KMS-11 (cell line): ENCODE measurements around the gene AHRR.
"Not testable (repeated sequence)": the region's sequence is repeated elsewhere in the genome, so short reads cannot be mapped to it uniquely, and the experiment has no call there.

Source experiments
- H2AFZ ChIP-seq: fragments of 200-600 bp; sonication (generic); 2 replicates; pipeline ENCODE4 v1.6.1; 2016; ENCODE audit warnings: antibody characterized with exemption, mixed run types, low read depth
- H3K27ac ChIP-seq: fragments of 200-600 bp; sonication (generic); 2 replicates; pipeline ENCODE4 v1.6.1; 2016; ENCODE audit warnings: mild to moderate bottlenecking, mixed run types
- H3K27me3 ChIP-seq: fragments of 200-600 bp; sonication (generic); 2 replicates; pipeline ENCODE4 v1.6.1; 2017; ENCODE audit warnings: mild to moderate bottlenecking, low read depth, mixed run types, moderate library complexity; ENCODE audit not compliant: insufficient read depth
- H3K36me3 ChIP-seq: fragments of 200-600 bp; sonication (generic); 2 replicates; pipeline ENCODE4 v1.6.1; 2017; ENCODE audit warnings: mild to moderate bottlenecking, mixed run types; ENCODE audit not compliant: insufficient read depth
- H3K4me1 ChIP-seq: fragments of 200-600 bp; sonication (generic); 2 replicates; pipeline ENCODE4 v1.6.1; 2016; ENCODE audit warnings: mild to moderate bottlenecking, low read depth, mixed run types; ENCODE audit not compliant: poor library complexity, severe bottlenecking
- H3K4me2 ChIP-seq: fragments of 200-600 bp; sonication (generic); 2 replicates; pipeline ENCODE4 v1.7.0; 2016; ENCODE audit warnings: mild to moderate bottlenecking, mixed run types
- H3K4me3 ChIP-seq: fragments of 200-600 bp; sonication (generic); IDR thresholded peaks from 2 replicates; pipeline ENCODE4 v1.6.1; 2017; ENCODE audit warnings: low read depth, low read length, mixed read lengths; ENCODE audit not compliant: insufficient read depth
- H3K79me2 ChIP-seq: fragments of 200-600 bp; sonication (generic); 2 replicates; pipeline ENCODE4 v1.6.1; 2016; ENCODE audit warnings: low read depth, mixed run types; ENCODE audit not compliant: insufficient read depth
- H3K9ac ChIP-seq: fragments of 200-600 bp; sonication (generic); 2 replicates; pipeline ENCODE4 v1.6.1; 2016; ENCODE audit warnings: mild to moderate bottlenecking, mixed run types
- H4K20me1 ChIP-seq: fragments of 200-600 bp; sonication (generic); 2 replicates; pipeline ENCODE4 v1.6.1; 2016; ENCODE audit warnings: mild to moderate bottlenecking, mixed run types; ENCODE audit not compliant: insufficient read depth
- TF ChIP-seq, protein P1 (sequence below): fragments of 200-600 bp; sonication (generic); conservative IDR thresholded peaks from 2 replicates; pipeline ENCODE4 v1.6.1; 2017; ENCODE audit warnings: low read depth, mild to moderate bottlenecking, antibody characterized with exemption, low read length, moderate library complexity, mixed read lengths

AHRR gene

DNA sequence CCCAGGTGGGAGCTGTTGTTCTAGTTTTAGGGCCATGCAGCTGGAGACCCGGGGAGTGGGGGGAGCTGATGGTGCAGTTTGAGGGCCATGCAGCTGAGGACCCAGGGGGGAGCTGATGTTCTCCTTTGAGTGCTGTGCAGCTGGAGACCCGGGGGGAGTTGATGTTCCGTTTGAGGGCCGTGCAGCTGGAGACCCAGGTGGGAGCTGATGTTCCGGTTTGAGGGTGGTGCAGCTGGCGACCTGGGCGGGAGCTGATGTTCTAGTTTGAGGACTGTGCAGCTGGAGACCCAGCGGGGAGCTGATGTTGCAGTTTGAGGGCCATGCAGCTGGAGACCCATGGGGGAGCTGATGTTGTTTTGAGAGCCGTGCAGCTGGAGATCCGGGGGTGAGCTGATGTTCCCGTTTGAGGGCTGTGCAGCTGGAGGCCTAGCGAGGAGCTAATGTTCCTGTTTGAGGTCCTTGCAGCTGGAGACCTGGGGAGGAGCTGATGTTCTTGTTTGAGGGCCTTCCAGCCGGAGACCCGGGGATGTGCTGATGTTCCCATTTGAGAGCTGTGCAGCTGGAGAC is 35.4 kb upstream of the AHRR start:
- H4K20me1 ChIP-seq: no peaks in the 10 kb centered on the region
- H3K27ac ChIP-seq: no peak overlapping the region
- no peaks in the 10 kb centered on the region for H3K4me1 ChIP-seq
- no peak overlapping the region for H2AFZ ChIP-seq
- H3K4me3 ChIP-seq: no peak overlapping the region
- TF ChIP-seq, protein P1, sequence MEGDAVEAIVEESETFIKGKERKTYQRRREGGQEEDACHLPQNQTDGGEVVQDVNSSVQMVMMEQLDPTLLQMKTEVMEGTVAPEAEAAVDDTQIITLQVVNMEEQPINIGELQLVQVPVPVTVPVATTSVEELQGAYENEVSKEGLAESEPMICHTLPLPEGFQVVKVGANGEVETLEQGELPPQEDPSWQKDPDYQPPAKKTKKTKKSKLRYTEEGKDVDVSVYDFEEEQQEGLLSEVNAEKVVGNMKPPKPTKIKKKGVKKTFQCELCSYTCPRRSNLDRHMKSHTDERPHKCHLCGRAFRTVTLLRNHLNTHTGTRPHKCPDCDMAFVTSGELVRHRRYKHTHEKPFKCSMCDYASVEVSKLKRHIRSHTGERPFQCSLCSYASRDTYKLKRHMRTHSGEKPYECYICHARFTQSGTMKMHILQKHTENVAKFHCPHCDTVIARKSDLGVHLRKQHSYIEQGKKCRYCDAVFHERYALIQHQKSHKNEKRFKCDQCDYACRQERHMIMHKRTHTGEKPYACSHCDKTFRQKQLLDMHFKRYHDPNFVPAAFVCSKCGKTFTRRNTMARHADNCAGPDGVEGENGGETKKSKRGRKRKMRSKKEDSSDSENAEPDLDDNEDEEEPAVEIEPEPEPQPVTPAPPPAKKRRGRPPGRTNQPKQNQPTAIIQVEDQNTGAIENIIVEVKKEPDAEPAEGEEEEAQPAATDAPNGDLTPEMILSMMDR: no peak
- peaks cover 70% of the 10 kb centered on the region for H3K79me2 ChIP-seq
- no peaks in the 10 kb centered on the region for H3K36me3 ChIP-seq
- no peak overlapping the region for H3K4me2 ChIP-seq
- H3K27me3 ChIP-seq: no peaks in the 10 kb centered on the region
- no peak overlapping the region for H3K9ac ChIP-seq

- not testable (repeated sequence) for H3K4me3 ChIP-seq, H3K9ac ChIP-seq, H4K20me1 ChIP-seq
Measured at GRCh38 chr5:290200-290599, 31.3 kb upstream of the AHRR start.

DNA sequence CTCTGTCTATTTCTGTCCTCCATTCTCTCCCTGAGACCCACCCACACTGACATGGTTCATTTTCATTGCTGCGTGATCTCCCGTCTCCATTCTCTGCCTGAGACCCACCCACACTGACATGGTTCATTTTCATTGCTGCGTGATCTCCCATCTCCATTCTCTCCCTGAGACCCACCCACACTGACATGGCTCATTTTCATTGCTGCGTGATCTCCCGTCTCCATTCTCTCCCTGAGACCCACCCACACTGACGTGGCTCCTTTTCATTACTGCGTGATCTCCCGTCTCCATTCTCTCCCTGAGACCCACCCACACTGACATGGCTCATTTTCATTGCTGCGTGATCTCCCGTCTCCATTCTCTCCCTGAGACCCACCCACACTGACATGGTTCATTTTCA is 30.2 kb upstream of the AHRR start:
- H3K27ac ChIP-seq, H4K20me1 ChIP-seq, H3K4me3 ChIP-seq, H3K36me3 ChIP-seq, H2AFZ ChIP-seq, H3K9ac ChIP-seq, H3K27me3 ChIP-seq, H3K4me2 ChIP-seq, H3K4me1 ChIP-seq: not testable (repeated sequence)
- H3K79me2 ChIP-seq: peaks cover 34% of the 10 kb centered on the region; the same call in 1 of the 2 replicates

More at GRCh38 chr5:290200-290599, 31.3 kb upstream of the AHRR start:
- H3K4me2 ChIP-seq, H3K27ac ChIP-seq, H2AFZ ChIP-seq, H3K36me3 ChIP-seq, H3K27me3 ChIP-seq, H3K4me1 ChIP-seq: not testable (repeated sequence)
- peaks cover 46% of the 10 kb centered on the region for H3K79me2 ChIP-seq

GRCh38 chr5:294788-295187 is 26.7 kb upstream of the AHRR start:
- H4K20me1 ChIP-seq, H3K27me3 ChIP-seq, H3K27ac ChIP-seq, H2AFZ ChIP-seq, H3K4me3 ChIP-seq, H3K79me2 ChIP-seq, H3K36me3 ChIP-seq, H3K4me2 ChIP-seq, H3K9ac ChIP-seq, H3K4me1 ChIP-seq: not testable (repeated sequence)

- H3K79me2 ChIP-seq, H3K4me1 ChIP-seq, H3K27me3 ChIP-seq, H4K20me1 ChIP-seq, H3K9ac ChIP-seq, H3K4me2 ChIP-seq, H3K27ac ChIP-seq, H3K36me3 ChIP-seq, H3K4me3 ChIP-seq, H2AFZ ChIP-seq: not testable (repeated sequence)
Measured at GRCh38 chr5:296207-296606, 25.3 kb upstream of the AHRR start.

GRCh38 chr5:296954-297353 is 24.6 kb upstream of the AHRR start:
- not testable (repeated sequence) for H3K4me2 ChIP-seq, H4K20me1 ChIP-seq, H3K79me2 ChIP-seq, H3K4me3 ChIP-seq, H3K36me3 ChIP-seq, H2AFZ ChIP-seq, H3K9ac ChIP-seq, H3K27ac ChIP-seq, H3K27me3 ChIP-seq
- peaks cover 13% of the 10 kb centered on the region for H3K4me1 ChIP-seq

- H3K4me1 ChIP-seq: peaks cover 18% of the 10 kb centered on the region
- H3K4me3 ChIP-seq, H3K9ac ChIP-seq, H2AFZ ChIP-seq, H3K79me2 ChIP-seq, H3K27me3 ChIP-seq, H3K4me2 ChIP-seq, H4K20me1 ChIP-seq, H3K36me3 ChIP-seq, H3K27ac ChIP-seq: not testable (repeated sequence)
Measured at GRCh38 chr5:297448-297847, 24.1 kb upstream of the AHRR start.

DNA sequence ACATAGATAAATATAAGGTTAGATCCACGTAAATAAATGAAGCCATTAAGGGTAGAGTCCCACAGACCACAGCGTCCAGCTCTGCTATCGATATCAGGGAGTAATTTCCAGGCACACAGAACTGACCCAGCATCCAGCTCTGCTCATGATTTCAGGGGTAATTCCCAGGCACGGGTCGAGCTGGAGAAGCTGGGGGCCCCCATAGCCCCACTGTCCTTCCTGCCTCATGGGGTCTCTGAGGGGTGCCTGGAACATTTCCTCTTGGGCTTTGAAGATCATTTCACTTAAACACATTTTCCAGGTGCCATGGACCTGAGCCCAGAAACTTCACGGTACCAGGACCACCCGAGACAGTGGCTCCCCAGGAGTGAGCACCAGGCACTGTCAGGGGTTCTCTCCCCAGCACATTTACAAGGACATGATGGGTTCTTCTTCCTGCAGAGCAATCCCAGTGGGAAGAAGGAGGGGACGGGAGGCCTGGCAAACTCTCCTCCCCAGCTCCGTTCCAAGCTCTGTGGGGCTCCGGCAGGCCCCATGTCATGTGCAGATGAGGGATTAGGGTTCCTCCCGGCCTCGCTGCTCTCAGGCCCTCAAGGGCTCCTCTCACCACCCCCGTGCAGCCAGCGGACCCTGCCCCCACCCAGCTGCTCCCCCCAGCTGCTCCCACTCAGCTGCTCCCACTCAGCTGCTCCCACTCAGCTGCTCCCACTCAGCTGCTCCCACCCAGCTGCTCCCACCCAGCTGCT is 23.4 kb upstream of the AHRR start:
- not testable (repeated sequence) for H3K36me3 ChIP-seq, H2AFZ ChIP-seq, H3K4me3 ChIP-seq, H3K27ac ChIP-seq, H4K20me1 ChIP-seq, H3K27me3 ChIP-seq, H3K9ac ChIP-seq, H3K4me2 ChIP-seq, H3K79me2 ChIP-seq
- peaks cover 22% of the 10 kb centered on the region for H3K4me1 ChIP-seq
